Measurements from ENCODE around the gene MRGPRF. TPM values are rescaled to one million over a fixed set of nuclear protein-coding genes. Genes with fewer than 3 reads are reported as not detected.

The MRGPRF gene
- total RNA-seq, 4 donors from 2014 or later: 1.8 to 6.7 (median 4.7) TPM

DNA sequence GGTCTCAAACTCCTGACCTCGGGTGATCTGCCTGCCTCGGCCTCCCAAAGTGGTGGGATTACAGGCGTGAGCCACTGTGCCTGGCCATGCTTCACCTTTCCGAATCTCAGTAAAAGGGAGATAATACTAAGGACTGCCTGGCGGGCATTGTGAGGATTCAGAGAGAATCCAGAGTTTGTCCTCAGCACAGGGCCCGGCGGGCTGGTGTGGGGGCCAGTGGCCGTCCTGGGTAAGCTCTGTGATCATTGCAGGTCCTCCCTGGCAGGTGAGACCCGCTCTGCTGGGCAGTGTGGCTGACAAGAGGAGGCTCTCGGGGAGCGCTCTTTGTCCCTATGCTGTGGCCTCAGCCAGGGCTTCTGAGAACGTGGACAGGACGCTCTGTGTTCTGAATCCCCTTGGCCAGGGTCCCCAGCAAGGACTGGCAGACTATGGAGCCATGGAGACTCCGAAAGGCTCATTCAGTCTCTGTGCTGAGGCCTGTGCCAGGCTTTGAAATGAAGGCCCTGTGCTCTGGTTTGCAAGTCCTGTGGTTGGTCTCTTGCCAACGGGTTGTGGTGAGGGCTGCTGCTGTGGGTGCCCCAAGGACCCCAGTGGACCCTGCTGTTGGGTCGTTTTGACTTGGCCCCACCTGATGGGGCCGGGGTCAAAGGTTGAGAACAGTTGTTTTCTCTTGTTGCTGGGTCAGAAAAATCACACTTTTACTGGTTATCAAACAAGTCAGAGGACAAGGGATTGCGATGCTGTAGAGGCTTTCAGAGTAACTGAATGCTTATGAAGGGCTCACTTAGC lies 37.7 kb upstream of the MRGPRF start:
- peaks cover 17 to 29% of the 10 kb centered on the region in 2 donors for H3K4me1 ChIP-seq
- peak overlapping the region in 1 of 4 donors; percentile 23 for H3K27ac ChIP-seq
- in situ Hi-C loops (cut with MboI; ENCODE audit: low sequenced_read_pairs in 4 of 4) (no loop called here), intact Hi-C loops (cut with DNase I; ENCODE audit: low total_unique reads) (no loop called here)
- ATAC-seq (no peak), DNase-seq (no peak)
- no peaks in the 10 kb centered on the region for H3K9me3 ChIP-seq
- no peaks in the 10 kb centered on the region for H3K27me3 ChIP-seq
- peaks cover 0 to 13% of the 10 kb centered on the region in 2 donors for H3K36me3 ChIP-seq
- no peak for TF ChIP-seq POLR2A (IDR thresholded peaks at IDR 0.05)
- TF ChIP-seq, protein P1, sequence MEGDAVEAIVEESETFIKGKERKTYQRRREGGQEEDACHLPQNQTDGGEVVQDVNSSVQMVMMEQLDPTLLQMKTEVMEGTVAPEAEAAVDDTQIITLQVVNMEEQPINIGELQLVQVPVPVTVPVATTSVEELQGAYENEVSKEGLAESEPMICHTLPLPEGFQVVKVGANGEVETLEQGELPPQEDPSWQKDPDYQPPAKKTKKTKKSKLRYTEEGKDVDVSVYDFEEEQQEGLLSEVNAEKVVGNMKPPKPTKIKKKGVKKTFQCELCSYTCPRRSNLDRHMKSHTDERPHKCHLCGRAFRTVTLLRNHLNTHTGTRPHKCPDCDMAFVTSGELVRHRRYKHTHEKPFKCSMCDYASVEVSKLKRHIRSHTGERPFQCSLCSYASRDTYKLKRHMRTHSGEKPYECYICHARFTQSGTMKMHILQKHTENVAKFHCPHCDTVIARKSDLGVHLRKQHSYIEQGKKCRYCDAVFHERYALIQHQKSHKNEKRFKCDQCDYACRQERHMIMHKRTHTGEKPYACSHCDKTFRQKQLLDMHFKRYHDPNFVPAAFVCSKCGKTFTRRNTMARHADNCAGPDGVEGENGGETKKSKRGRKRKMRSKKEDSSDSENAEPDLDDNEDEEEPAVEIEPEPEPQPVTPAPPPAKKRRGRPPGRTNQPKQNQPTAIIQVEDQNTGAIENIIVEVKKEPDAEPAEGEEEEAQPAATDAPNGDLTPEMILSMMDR (IDR thresholded peaks at IDR 0.05 in 4 of 5, conservative IDR thresholded peaks at IDR 0.05 in 1 of 5): no peak
- H3K4me3 ChIP-seq: no peak overlapping the region

DNA sequence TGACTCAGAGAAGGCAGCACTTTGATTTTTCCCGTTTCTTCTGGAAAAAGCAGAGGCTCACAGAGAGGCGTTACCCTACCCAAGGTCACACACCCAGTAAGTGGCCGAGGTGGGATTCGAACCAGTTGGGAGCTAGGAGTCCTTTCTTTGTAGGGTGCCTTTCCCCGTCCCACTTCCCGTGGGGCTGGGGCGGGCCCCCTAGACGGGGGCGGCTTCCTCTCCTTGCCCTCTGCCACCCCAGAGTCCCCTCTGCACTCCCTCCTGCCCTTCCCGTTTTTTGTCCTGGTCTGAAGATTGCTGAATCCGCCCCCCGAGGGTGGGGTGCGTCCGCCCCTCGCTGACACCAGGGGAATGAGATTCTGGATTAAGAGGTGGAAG lies 36.4 kb upstream of the MRGPRF start:
- ATAC-seq (no peak), DNase-seq (no peak)
- no peak for TF ChIP-seq POLR2A (IDR thresholded peaks at IDR 0.05)
- TF ChIP-seq, protein P1 (IDR thresholded peaks at IDR 0.05 in 4 of 5, conservative IDR thresholded peaks at IDR 0.05 in 1 of 5): no peak
- Histone ChIP-seq H3K4me1 (peaks cover 17 to 29% of the 10 kb centered on the region in 2 donors), H3K27ac (peak overlapping the region; percentile 78 to 92 (median 89)), H3K27me3 (no peaks in the 10 kb centered on the region), H3K9me3 (no peaks in the 10 kb centered on the region), H3K4me3 (peak overlapping the region; percentile 67 to 97 (median 92)), H3K36me3 (peaks cover 0 to 2% of the 10 kb centered on the region in 2 donors)
- in situ Hi-C loops (cut with MboI; ENCODE audit: low sequenced_read_pairs in 4 of 4) (no loop called here), intact Hi-C loops (cut with DNase I; ENCODE audit: low total_unique reads) (no loop called here)

DNA sequence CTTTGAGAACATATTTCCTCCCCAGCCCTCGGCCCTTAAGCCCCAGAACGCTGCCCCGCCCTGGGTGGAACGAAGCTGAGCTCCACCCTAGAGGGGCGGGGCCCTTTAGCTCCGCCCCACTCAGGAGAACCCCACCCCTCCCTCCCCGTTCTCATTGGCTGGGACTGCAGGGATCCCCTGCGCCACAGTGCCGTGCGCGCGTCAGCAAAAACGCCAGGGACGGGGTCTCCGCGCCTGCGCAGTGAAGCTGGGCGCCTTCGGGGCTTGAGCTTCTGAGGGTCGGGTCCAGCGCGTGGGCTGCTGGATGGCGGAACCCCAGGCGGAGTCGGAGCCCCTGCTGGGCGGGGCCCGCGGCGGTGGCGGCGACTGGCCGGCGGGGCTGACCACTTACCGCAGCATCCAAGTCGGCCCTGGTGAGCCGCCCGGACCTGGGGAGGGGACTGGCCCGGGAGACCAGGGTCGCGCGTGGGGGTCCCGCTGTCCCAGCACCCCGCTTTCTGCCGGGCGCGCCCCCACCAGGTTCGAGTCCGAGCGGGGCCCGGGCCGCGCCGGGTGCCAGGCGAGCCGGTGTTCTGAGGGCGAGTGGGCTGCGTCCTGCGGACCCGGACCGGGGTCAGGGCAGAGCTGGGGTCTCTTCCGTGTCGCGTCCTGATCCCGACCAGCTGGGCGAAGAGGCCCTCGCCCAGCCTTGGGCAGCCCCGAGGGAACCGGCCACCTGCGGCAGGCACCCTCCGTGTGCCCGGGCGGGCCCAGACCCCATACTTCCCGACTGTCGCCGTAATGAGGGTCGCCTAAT lies 35.8 kb upstream of the MRGPRF start, which contains the start of gene TPCN2:
Gene TPCN2, plus strand, starts transcription at position 239 of the 796 bp plus-strand sequence. Its CDS starts 66 bp downstream, at position 305.
- ATAC-seq: peak; percentile 97 to 98
- Histone ChIP-seq H3K4me3 (peak within 1 kb of the TSS; percentile 67 to 97 (median 92)), H3K4me1 (peaks cover 17 to 29% of the 10 kb centered on the region in 2 donors), H3K36me3 (no peaks in the 10 kb centered on the region), H3K27ac (peak within 1 kb of the TSS; percentile 78 to 92 (median 89)), H3K9me3 (no peaks in the 10 kb centered on the region), H3K27me3 (no peaks in the 10 kb centered on the region)
- in situ Hi-C loops (cut with MboI; ENCODE audit: low sequenced_read_pairs in 4 of 4) (no loop called here), intact Hi-C loops (cut with DNase I; ENCODE audit: low total_unique reads) (no loop called here)
- DNase-seq: peak; percentile 88
- TF ChIP-seq POLR2A (IDR thresholded peaks at IDR 0.05): peak; percentile 70 to 74
- TF ChIP-seq, protein P1 (IDR thresholded peaks at IDR 0.05 in 4 of 5, conservative IDR thresholded peaks at IDR 0.05 in 1 of 5): no peak

DNA sequence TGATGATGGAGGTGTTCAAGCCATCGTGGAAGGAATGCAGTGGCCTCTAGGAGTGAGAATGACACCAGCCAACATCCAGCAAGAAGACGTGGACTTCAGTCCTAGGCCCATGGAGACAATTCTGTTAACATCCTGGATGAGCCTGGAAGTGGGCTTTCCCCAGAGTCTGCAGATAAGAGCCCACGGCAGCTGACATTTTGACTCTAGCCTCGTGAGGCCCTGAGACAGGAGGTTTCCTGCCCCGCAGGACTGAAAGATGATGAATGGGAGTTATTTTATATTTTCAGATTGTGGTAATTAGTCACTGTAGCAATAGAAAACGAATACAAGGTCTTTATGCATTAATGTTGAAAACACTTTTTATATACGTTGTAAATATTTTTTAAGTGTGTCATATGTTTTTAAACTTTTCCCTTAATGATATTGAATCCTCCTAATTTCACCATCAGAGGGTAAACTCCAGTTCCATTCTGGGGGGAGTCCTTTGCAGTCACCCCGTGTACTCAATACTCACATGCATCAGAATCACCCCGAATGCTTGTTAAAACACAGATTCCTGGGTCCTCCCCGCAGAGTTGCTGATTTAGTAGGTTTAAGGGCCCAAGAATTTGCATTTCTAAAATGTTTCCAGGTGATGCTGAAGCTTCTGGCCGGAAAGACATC lies 35.1 kb upstream of the MRGPRF start:
- Histone ChIP-seq H3K4me1 (peaks cover 17 to 29% of the 10 kb centered on the region in 2 donors), H3K9me3 (no peaks in the 10 kb centered on the region), H3K27me3 (no peaks in the 10 kb centered on the region), H3K27ac (peak overlapping the region; percentile 13 to 92 (median 85)), H3K36me3 (no peaks in the 10 kb centered on the region), H3K4me3 (peak overlapping the region; percentile 67 to 97 (median 92))
- no peak for ATAC-seq
- no peak for DNase-seq
- intact Hi-C loops (cut with DNase I; ENCODE audit: low total_unique reads) (no loop called here), in situ Hi-C loops (cut with MboI; ENCODE audit: low sequenced_read_pairs in 4 of 4) (no loop called here)
- TF ChIP-seq, protein P1 (IDR thresholded peaks at IDR 0.05 in 4 of 5, conservative IDR thresholded peaks at IDR 0.05 in 1 of 5): no peak
- TF ChIP-seq POLR2A (IDR thresholded peaks at IDR 0.05): no peak

All from gastrocnemius medialis (tissue), 4 donors.